ENCODE data around the gene CAMK2A.

The CAMK2A gene

GRCh38 chr5:150278046-150278730, 11.4 kb downstream of the CAMK2A start:
- no peak for DNase-seq

- no peak for DNase-seq
Observed at GRCh38 chr5:150277043-150277442, 12.5 kb downstream of the CAMK2A start.

GRCh38 chr5:150274811-150275210, 14.8 kb downstream of the CAMK2A start:
- no peak for DNase-seq

GRCh38 chr5:150272531-150272930, 17.0 kb downstream of the CAMK2A start:
- peak; percentile 48 for DNase-seq

GRCh38 chr5:150271923-150272322, 17.6 kb downstream of the CAMK2A start:
- no peak for DNase-seq

GRCh38 chr5:150271296-150271692, 18.3 kb downstream of the CAMK2A start:
- DNase-seq, result no peak

GRCh38 chr5:150270541-150271295, 18.9 kb downstream of the CAMK2A start:
- no peak for DNase-seq

- DNase-seq, result no peak
Observed at GRCh38 chr5:150266871-150267291, 22.7 kb downstream of the CAMK2A start.

GRCh38 chr5:150265870-150266383, 23.6 kb downstream of the CAMK2A start:
- no peak for DNase-seq

GRCh38 chr5:150264667-150265603, 24.6 kb downstream of the CAMK2A start:
- no peak for DNase-seq

GRCh38 chr5:150263801-150264621, 25.6 kb downstream of the CAMK2A start:
- no peak for DNase-seq

GRCh38 chr5:150263375-150263775, 26.2 kb downstream of the CAMK2A start:
- DNase-seq, result no peak

GRCh38 chr5:150262502-150262901, 27.1 kb downstream of the CAMK2A start:
- no peak for DNase-seq

- DNase-seq, result no peak
Observed at GRCh38 chr5:150261231-150261630, 28.3 kb downstream of the CAMK2A start.

GRCh38 chr5:150258130-150258529, 31.4 kb downstream of the CAMK2A start:
- DNase-seq, result no peak

GRCh38 chr5:150257424-150257823, 32.1 kb downstream of the CAMK2A start:
- no peak for DNase-seq

- DNase-seq, result no peak
Observed at GRCh38 chr5:150256410-150257064, 33.0 kb downstream of the CAMK2A start.

GRCh38 chr5:150255659-150256409, 33.7 kb downstream of the CAMK2A start:
- no peak for DNase-seq

GRCh38 chr5:150254774-150255173, 34.8 kb downstream of the CAMK2A start:
- no peak for DNase-seq

- no peak for DNase-seq
Observed at GRCh38 chr5:150254363-150254762, 35.2 kb downstream of the CAMK2A start.

Data from midbrain (tissue), 1 donor.